ENCODE measurements around the gene XIRP1.

GRCh38 chr3:39134305-39134704 lies 58.1 kb downstream of the XIRP1 start:
- no peak for TF ChIP-seq CTCF (IDR thresholded peaks at IDR 0.05)
- TF ChIP-seq POLR2A (IDR thresholded peaks at IDR 0.05): no peak

All from uterus (tissue), 2 donors.